Stimulated activated naive CD8-positive, alpha-beta T cell treated with anti-CD3 and anti-CD28 coated beads, Interleukin-15, amount 100 ng/mL, for 72 hours (primary cell): Measurements from ENCODE around the gene CPNE2.
A peak's percentile ranks its signal among the peaks of the same experiment; 100 is the strongest.

Source experiments
- ATAC-seq: fragments of 150-1000 bp; cut with Tn5 transposase; 2 replicates; pipeline ENCODE4 v1.10.0; 2021; ENCODE audit warnings: mild to moderate bottlenecking, moderate library complexity
- DNase-seq, 2 donors: peaks; one replicate each; pipeline ENCODE4 v3.0.0; 2021 to 2022
- H3K27ac Mint-ChIP-seq, 2 donors: one replicate each; pipeline ENCODE4 v1.8.0; 2022; ENCODE audit warnings: mild to moderate bottlenecking in 2 of 2, mixed read lengths in 2 of 2, moderate library complexity in 2 of 2
- H3K27me3 Mint-ChIP-seq: one replicate; pipeline ENCODE4 v1.8.0; 2022; ENCODE audit warnings: mixed read lengths
- H3K4me1 Mint-ChIP-seq: one replicate; pipeline ENCODE4 v1.8.0; 2022; ENCODE audit warnings: mild to moderate bottlenecking, mixed read lengths
- H3K4me3 Mint-ChIP-seq, 2 donors: one replicate each; pipeline ENCODE4 v1.8.0; 2022; ENCODE audit warnings: mild to moderate bottlenecking in 2 of 2, mixed read lengths in 2 of 2, moderate library complexity in 1 of 2
- H3K9me3 Mint-ChIP-seq, 2 donors: one replicate each; pipeline ENCODE4 v1.8.0; 2022; ENCODE audit warnings: mixed read lengths in 2 of 2

The CPNE2 gene

GRCh38 chr16:57123974-57124674 lies 31.7 kb downstream of the CPNE2 start:
- H3K4me1 Mint-ChIP-seq, result peaks cover 57% of the 10 kb centered on the region
- no peaks in the 10 kb centered on the region for H3K9me3 Mint-ChIP-seq
- DNase-seq (no peak), ATAC-seq (no peak)
- H3K27me3 Mint-ChIP-seq, result no peaks in the 10 kb centered on the region
- H3K4me3 Mint-ChIP-seq, result peak overlapping the region; percentile 9 to 28
- H3K27ac Mint-ChIP-seq, result peak overlapping the region; percentile 35 to 54

- Mint-ChIP-seq H3K4me3 (no peak overlapping the region), H3K9me3 (no peaks in the 10 kb centered on the region), H3K4me1 (peaks cover 70% of the 10 kb centered on the region), H3K27ac (no peak overlapping the region), H3K27me3 (no peaks in the 10 kb centered on the region)
- ATAC-seq (no peak), DNase-seq (no peak)
Measured at GRCh38 chr16:57125376-57125775, 33.0 kb downstream of the CPNE2 start.

GRCh38 chr16:57125969-57126368 lies 33.6 kb downstream of the CPNE2 start:
- Mint-ChIP-seq H3K4me3 (no peak overlapping the region), H3K27ac (no peak overlapping the region), H3K27me3 (no peaks in the 10 kb centered on the region), H3K4me1 (peaks cover 76% of the 10 kb centered on the region), H3K9me3 (no peaks in the 10 kb centered on the region)
- no peak for ATAC-seq
- DNase-seq, result no peak

GRCh38 chr16:57126411-57126810 lies 34.0 kb downstream of the CPNE2 start:
- Mint-ChIP-seq H3K9me3 (no peaks in the 10 kb centered on the region), H3K27ac (peak overlapping the region in 1 of 2 donors; percentile 77), H3K27me3 (no peaks in the 10 kb centered on the region), H3K4me1 (peaks cover 80% of the 10 kb centered on the region), H3K4me3 (peak overlapping the region; percentile 5 to 10)
- ATAC-seq, result no peak
- DNase-seq, result no peak

- H3K27ac Mint-ChIP-seq, result peak overlapping the region; percentile 9 to 92
- DNase-seq (peak in 1 of 2 donors; percentile 64), ATAC-seq (peak; percentile 48)
- peak overlapping the region; percentile 53 to 58 for H3K4me3 Mint-ChIP-seq
- no peaks in the 10 kb centered on the region for H3K27me3 Mint-ChIP-seq
- H3K4me1 Mint-ChIP-seq, result peaks cover 88% of the 10 kb centered on the region
- no peaks in the 10 kb centered on the region for H3K9me3 Mint-ChIP-seq
Measured at GRCh38 chr16:57127037-57127763, 34.8 kb downstream of the CPNE2 start.

GRCh38 chr16:57127836-57128235 lies 35.5 kb downstream of the CPNE2 start:
- no peaks in the 10 kb centered on the region for H3K27me3 Mint-ChIP-seq
- ATAC-seq (no peak), DNase-seq (no peak)
- H3K27ac Mint-ChIP-seq, result peak overlapping the region; percentile 9 to 92
- peaks cover 94% of the 10 kb centered on the region for H3K4me1 Mint-ChIP-seq
- peak overlapping the region; percentile 53 to 58 for H3K4me3 Mint-ChIP-seq
- H3K9me3 Mint-ChIP-seq, result no peaks in the 10 kb centered on the region

- DNase-seq (peak; percentile 58 to 89), ATAC-seq (peak; percentile 89)
- Mint-ChIP-seq H3K9me3 (no peaks in the 10 kb centered on the region), H3K4me1 (peaks cover 94% of the 10 kb centered on the region), H3K4me3 (peak overlapping the region; percentile 75 to 80), H3K27me3 (no peaks in the 10 kb centered on the region), H3K27ac (peak overlapping the region; percentile 94 to 96)
Measured at GRCh38 chr16:57128771-57129389, 36.5 kb downstream of the CPNE2 start.

- no peaks in the 10 kb centered on the region for H3K9me3 Mint-ChIP-seq
- no peak for ATAC-seq
- DNase-seq, result no peak
- H3K27me3 Mint-ChIP-seq, result no peaks in the 10 kb centered on the region
- peaks cover 98% of the 10 kb centered on the region for H3K4me1 Mint-ChIP-seq
- peak overlapping the region; percentile 36 to 83 for H3K27ac Mint-ChIP-seq
- peak overlapping the region; percentile 65 to 80 for H3K4me3 Mint-ChIP-seq
Measured at GRCh38 chr16:57130950-57131321, 38.6 kb downstream of the CPNE2 start.

GRCh38 chr16:57131351-57131970 lies 39.1 kb downstream of the CPNE2 start:
- no peaks in the 10 kb centered on the region for H3K9me3 Mint-ChIP-seq
- peak overlapping the region in 1 of 2 donors; percentile 94 for H3K27ac Mint-ChIP-seq
- DNase-seq, result no peak
- peaks cover 98% of the 10 kb centered on the region for H3K4me1 Mint-ChIP-seq
- no peak for ATAC-seq
- H3K27me3 Mint-ChIP-seq, result no peaks in the 10 kb centered on the region
- peak overlapping the region; percentile 62 to 76 for H3K4me3 Mint-ChIP-seq

- Mint-ChIP-seq H3K4me1 (peaks cover 88% of the 10 kb centered on the region), H3K27me3 (no peaks in the 10 kb centered on the region), H3K9me3 (no peaks in the 10 kb centered on the region), H3K27ac (peak overlapping the region; percentile 82 to 94), H3K4me3 (peak overlapping the region; percentile 76 to 78)
- DNase-seq (no peak), ATAC-seq (no peak)
Measured at GRCh38 chr16:57132470-57132869, 40.1 kb downstream of the CPNE2 start.

- H3K9me3 Mint-ChIP-seq, result no peaks in the 10 kb centered on the region
- peaks cover 82% of the 10 kb centered on the region for H3K4me1 Mint-ChIP-seq
- DNase-seq (no peak), ATAC-seq (no peak)
- H3K4me3 Mint-ChIP-seq, result peak overlapping the region; percentile 78 to 79
- H3K27ac Mint-ChIP-seq, result peak overlapping the region; percentile 94 to 96
- H3K27me3 Mint-ChIP-seq, result no peaks in the 10 kb centered on the region
Measured at GRCh38 chr16:57133031-57133430, 40.6 kb downstream of the CPNE2 start.

- DNase-seq, result peak in 1 of 2 donors; percentile 72
- Mint-ChIP-seq H3K27me3 (no peaks in the 10 kb centered on the region), H3K9me3 (no peaks in the 10 kb centered on the region), H3K4me3 (peak overlapping the region; percentile 79 to 80), H3K4me1 (peaks cover 75% of the 10 kb centered on the region), H3K27ac (peak overlapping the region; percentile 95 to 96)
- ATAC-seq, result peak; percentile 82
Measured at GRCh38 chr16:57133886-57134285, 41.5 kb downstream of the CPNE2 start.

- Mint-ChIP-seq H3K4me1 (peaks cover 71% of the 10 kb centered on the region), H3K27ac (peak overlapping the region; percentile 95 to 96), H3K4me3 (peak overlapping the region; percentile 79 to 80), H3K27me3 (no peaks in the 10 kb centered on the region), H3K9me3 (no peaks in the 10 kb centered on the region)
- ATAC-seq (peak; percentile 11), DNase-seq (no peak)
Measured at GRCh38 chr16:57134982-57135381, 42.6 kb downstream of the CPNE2 start.

- no peak for ATAC-seq
- Mint-ChIP-seq H3K4me3 (no peak overlapping the region), H3K27ac (no peak overlapping the region), H3K27me3 (no peaks in the 10 kb centered on the region), H3K4me1 (peaks cover 66% of the 10 kb centered on the region), H3K9me3 (no peaks in the 10 kb centered on the region)
- DNase-seq, result no peak
Measured at GRCh38 chr16:57137043-57137442, 44.7 kb downstream of the CPNE2 start.

GRCh38 chr16:57137566-57138273 lies 45.3 kb downstream of the CPNE2 start:
- H3K4me3 Mint-ChIP-seq, result no peak overlapping the region
- ATAC-seq, result no peak
- DNase-seq, result no peak
- H3K27ac Mint-ChIP-seq, result no peak overlapping the region
- peaks cover 66% of the 10 kb centered on the region for H3K4me1 Mint-ChIP-seq
- H3K27me3 Mint-ChIP-seq, result no peaks in the 10 kb centered on the region
- H3K9me3 Mint-ChIP-seq, result no peaks in the 10 kb centered on the region
